Neural crest cell (in vitro differentiated cells): ENCODE measurements around the gene COL26A1. TPM values are rescaled to one million over a fixed set of nuclear protein-coding genes. Genes with fewer than 3 reads are reported as not detected.

Source experiments
- DNase-seq: peaks from one replicate; pipeline ENCODE4 v3.0.0; 2021; ENCODE audit warnings: low read depth, mixed read lengths, low spot score
- H3K27ac Mint-ChIP-seq: one replicate; pipeline ENCODE4 v1.8.0; 2021; ENCODE audit warnings: mild to moderate bottlenecking, mixed read lengths; ENCODE audit not compliant: unreplicated experiment
- H3K27me3 Mint-ChIP-seq: 2 replicates; pipeline ENCODE4 v1.8.0; 2021; ENCODE audit warnings: low read depth, mild to moderate bottlenecking, mixed read lengths
- H3K36me3 Mint-ChIP-seq: 2 replicates; pipeline ENCODE4 v1.8.0; 2021; ENCODE audit warnings: low read depth, mild to moderate bottlenecking, mixed read lengths
- H3K4me1 Mint-ChIP-seq: 2 replicates; pipeline ENCODE4 v1.8.0; 2021; ENCODE audit warnings: mixed read lengths
- H3K4me3 Mint-ChIP-seq: one replicate; pipeline ENCODE4 v1.8.0; 2021; ENCODE audit warnings: mild to moderate bottlenecking, mixed read lengths
- H3K9me3 Mint-ChIP-seq: 2 replicates; pipeline ENCODE4 v1.8.0; 2021; ENCODE audit warnings: mixed read lengths
- CTCF ChIP-seq: fragments of 200-600 bp; sonication (generic); conservative IDR thresholded peaks from 2 replicates; pipeline ENCODE4 v1.5.0; 2021; ENCODE audit warnings: antibody characterized with exemption, mild to moderate bottlenecking
- total RNA-seq: library from RNA; stranded (reverse); gene quantifications from 2 replicates; pipeline ENCODE4 v1.2.1, GENCODE V29; 2021

Gene COL26A1
- total RNA-seq, 1 donor from 2014 or later = 38.3 TPM

- Mint-ChIP-seq H3K36me3 (no peaks in the 10 kb centered on the region), H3K27ac (no peak overlapping the region), H3K4me3 (no peak overlapping the region), H3K4me1 (no peaks in the 10 kb centered on the region), H3K27me3 (peaks cover 6% of the 10 kb centered on the region), H3K9me3 (no peaks in the 10 kb centered on the region)
- no peak for DNase-seq
- no peak for TF ChIP-seq CTCF
These were observed 232.1 kb downstream of the COL26A1 start for GRCh38 chr7:101594790-101595189.

GRCh38 chr7:101595246-101595645 lies 232.6 kb downstream of the COL26A1 start:
- DNase-seq = no peak
- H3K4me3 Mint-ChIP-seq = no peak overlapping the region
- H3K36me3 Mint-ChIP-seq = no peaks in the 10 kb centered on the region
- no peak for TF ChIP-seq CTCF
- H3K27ac Mint-ChIP-seq = no peak overlapping the region
- H3K4me1 Mint-ChIP-seq = no peaks in the 10 kb centered on the region
- H3K9me3 Mint-ChIP-seq = no peaks in the 10 kb centered on the region
- peaks cover 6% of the 10 kb centered on the region for H3K27me3 Mint-ChIP-seq

- no peak for TF ChIP-seq CTCF
- H3K27ac Mint-ChIP-seq = no peak overlapping the region
- H3K4me3 Mint-ChIP-seq = no peak overlapping the region
- no peaks in the 10 kb centered on the region for H3K36me3 Mint-ChIP-seq
- DNase-seq = no peak
- peaks cover 6% of the 10 kb centered on the region for H3K27me3 Mint-ChIP-seq
- H3K4me1 Mint-ChIP-seq = no peaks in the 10 kb centered on the region
- no peaks in the 10 kb centered on the region for H3K9me3 Mint-ChIP-seq
These were observed 233.3 kb downstream of the COL26A1 start for GRCh38 chr7:101595766-101596537.

- Mint-ChIP-seq H3K27ac (no peak overlapping the region), H3K9me3 (no peaks in the 10 kb centered on the region), H3K36me3 (no peaks in the 10 kb centered on the region), H3K4me1 (no peaks in the 10 kb centered on the region), H3K4me3 (no peak overlapping the region), H3K27me3 (peaks cover 8% of the 10 kb centered on the region)
- no peak for DNase-seq
- no peak for TF ChIP-seq CTCF
These were observed 234.2 kb downstream of the COL26A1 start for GRCh38 chr7:101596898-101597297.

GRCh38 chr7:101597941-101598340 lies 235.3 kb downstream of the COL26A1 start:
- no peak for DNase-seq
- H3K36me3 Mint-ChIP-seq = no peaks in the 10 kb centered on the region
- H3K27me3 Mint-ChIP-seq = peaks cover 9% of the 10 kb centered on the region
- no peak for TF ChIP-seq CTCF
- peak overlapping the region; percentile 40 for H3K27ac Mint-ChIP-seq
- H3K4me1 Mint-ChIP-seq = no peaks in the 10 kb centered on the region
- no peaks in the 10 kb centered on the region for H3K9me3 Mint-ChIP-seq
- H3K4me3 Mint-ChIP-seq = no peak overlapping the region
